HG02943 (cell line): ENCODE results near the gene DDX47.
"Not testable (repeated sequence)": the region's sequence is repeated elsewhere in the genome, so short reads cannot be mapped to it uniquely, and the experiment has no call there.

Experiments used
- ATAC-seq: cut with Tn5 transposase; IDR thresholded peaks from one replicate; pipeline ENCODE4 v1.9.1; 2021; ENCODE audit warnings: mild to moderate bottlenecking, low read depth, moderate library complexity; ENCODE audit not compliant: unreplicated experiment

Gene DDX47

GRCh38 chr12:12870465-12870864 is 57.3 kb downstream of the DDX47 start:
- no peak for ATAC-seq

DNA sequence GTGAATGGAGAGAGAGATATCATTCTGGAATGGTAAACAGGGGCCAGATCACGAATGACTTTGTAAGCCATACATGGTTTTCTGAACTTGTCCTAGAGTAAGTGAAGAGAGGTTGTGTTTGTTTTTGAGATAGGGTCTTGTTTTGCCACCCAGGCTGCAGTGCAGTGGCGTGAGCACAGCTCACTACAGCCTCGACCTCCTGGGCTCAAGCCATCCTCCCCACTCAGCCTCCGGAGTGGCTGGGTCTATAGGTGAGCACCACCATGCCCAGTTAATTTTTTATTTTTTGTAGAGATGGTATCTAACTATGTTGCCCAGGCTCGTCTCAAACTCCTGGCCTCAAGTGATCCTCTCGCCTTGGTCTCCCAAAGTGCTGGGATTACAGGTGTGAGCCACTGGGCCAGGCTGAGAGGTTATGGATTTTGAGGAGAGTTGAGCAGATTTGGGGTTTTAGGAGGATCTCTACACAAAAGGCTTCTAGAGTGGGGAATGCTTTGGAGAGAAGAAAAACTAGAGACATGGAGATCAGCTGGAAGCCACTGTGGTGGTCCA is 58.5 kb downstream of the DDX47 start:
- ATAC-seq = no peak

DNA sequence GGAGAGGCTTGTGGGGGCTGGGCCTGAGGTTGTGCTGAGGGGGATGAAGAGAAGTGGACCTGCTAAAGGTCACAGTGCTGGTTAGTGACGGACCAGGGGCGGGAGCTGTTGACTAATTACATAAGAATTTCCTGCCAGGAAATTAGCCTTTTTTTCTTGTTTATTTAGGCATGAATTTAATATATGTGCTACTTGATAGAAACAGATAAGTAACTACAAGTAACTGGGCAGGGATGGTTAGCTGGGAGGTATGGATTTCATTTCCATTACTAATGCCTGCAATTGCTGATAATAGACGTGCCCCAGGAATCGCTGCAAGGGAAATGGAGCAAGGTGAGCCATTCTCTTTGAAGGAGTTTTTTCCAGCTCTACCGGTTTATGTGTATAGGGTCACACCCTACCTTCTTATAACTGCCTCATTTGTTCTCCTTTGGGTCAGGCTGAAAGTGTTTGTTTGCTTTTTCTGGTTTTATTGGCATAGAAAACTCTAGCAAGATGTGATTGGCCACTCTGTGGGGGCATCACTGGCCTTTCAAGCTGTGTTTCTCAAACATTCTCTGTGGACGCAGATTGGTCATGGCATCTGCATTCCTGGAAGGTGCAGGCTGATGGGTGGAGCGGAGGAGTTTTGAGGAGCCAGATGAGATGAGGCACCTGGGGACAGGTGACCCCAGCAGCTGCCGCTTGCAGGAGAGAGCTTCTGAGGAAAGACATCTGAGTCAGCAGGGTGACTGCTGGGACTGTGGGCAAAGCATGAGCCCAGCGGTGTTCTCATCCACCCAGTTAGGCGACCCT is 59.2 kb downstream of the DDX47 start:
- no peak for ATAC-seq

DNA sequence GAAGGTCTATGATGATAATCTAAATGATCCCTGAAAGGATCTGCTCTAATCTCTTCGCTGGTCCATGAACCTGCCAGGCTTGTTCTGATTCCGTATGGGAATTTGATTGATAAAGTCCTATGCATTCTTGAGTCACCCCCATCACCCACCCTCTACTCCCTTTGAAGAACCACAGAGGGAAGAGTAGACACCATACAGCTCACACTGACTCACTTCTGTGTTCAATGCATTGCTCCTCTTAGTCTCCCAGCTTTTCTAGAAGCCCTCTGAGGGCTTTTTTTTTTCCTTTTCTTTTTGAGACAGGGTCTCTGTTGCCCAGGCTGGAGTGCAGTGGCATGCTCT is 59.8 kb downstream of the DDX47 start:
- ATAC-seq = no peak

DNA sequence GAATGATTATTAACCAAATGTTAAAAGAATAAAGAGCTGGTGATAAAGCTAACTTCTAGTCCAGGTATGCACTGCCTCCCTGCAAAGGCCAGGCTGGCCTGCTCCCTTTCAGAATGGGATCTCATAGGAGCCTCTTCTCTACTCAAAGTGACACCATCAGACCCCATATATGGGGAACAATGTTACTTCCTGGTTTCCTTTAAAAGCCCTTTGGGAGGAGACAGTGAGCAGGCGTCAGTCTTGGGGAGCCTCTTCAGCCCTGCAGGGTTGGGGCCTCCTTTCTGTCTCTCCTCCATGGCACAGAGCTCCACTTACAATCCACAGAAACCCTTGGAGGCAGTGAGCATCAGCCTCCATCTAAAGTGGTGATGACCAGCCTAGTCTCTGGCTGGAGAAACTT is 60.9 kb downstream of the DDX47 start:
- ATAC-seq = no peak

DNA sequence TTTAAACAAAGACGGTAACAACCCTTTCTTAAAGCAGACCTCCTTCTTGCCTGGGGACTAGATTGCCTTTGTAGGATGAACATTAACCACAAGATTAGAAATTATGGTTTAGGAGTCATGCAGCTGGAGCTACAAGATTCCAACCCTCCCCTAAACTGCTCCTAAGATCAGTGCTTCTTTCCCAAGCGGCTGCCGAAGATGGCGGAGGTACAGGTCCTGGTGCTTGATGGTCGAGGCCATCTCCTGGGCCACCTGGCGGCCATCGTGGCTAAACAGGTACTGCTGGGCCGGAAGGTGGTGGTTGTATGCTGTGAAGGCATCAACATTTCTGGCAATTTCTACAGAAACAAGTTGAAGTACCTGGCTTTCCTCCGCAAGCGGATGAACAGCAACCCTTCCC is 62.2 kb downstream of the DDX47 start:
- ATAC-seq = not testable (repeated sequence)

DNA sequence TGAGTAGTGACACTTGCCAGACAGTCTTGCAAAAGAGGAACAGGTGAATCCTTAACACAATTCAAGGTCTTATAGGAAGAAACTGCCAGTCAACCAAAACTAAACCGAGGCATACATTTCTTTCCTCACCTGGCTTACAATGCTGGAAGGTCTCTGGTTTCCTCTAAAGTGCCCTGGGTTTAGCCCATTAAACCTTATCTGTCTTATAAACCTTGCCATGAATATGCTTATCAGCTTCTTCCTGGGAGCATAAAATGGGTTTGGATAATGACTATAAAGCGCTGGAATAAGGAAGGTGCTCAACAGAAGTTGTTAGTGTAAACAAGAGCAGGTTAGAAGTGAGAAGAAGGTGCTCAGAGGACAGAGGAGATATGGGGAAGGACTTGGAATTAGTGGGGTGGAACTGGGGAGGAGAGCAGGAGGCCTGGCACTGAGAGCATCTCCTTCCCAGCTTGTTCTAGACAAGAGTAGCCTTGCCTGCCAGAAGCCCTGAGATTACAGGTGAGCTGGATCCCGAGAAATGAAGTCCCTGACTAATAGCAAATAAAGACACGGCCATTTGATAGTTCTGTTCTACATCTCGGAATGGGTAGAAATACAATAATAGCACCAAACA is 64.1 kb downstream of the DDX47 start:
- no peak for ATAC-seq

DNA sequence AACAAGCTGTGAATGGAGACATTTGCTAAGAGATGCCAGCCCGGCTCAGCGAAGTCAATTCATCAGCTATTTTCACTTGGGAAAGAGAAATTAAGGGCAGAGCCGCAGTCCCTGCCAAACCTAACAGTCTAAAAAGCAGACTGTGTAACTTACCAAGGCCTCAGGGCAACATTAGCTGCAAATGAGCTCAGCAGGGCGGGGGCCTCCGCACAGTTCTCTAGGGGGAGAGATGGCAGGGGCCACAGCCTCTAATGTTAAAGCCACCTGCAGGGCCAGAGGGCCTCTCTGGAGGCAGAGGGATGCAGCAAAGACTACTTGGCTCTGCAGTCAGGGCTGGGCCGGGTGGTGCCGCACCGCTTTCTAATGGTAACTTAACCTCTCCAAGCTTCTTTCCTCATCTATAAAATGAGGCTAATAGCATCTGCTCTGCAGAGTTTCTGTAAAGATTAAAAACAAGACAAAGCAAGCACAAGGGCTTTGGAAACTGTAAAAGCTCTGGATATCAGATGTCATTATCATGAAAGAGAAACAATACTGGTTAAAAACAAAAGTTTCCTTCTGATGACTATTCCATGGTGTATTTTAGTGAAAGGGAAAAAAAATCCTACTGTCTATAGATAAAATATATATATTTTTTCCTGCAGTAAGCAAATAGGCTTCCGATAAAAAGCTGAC is 64.8 kb downstream of the DDX47 start:
- no peak for ATAC-seq
